K562 (cell line): ENCODE results near the gene E2F1. TPM values are rescaled to one million over a fixed set of nuclear protein-coding genes. Genes with fewer than 3 reads are reported as not detected.

Source experiments
- ATAC-seq: fragments of 200-7000 bp; cut with Tn5 transposase; 3 replicates; pipeline ENCODE4 v1.9.1; 2020; ENCODE audit warnings: moderate library complexity
- BruUV-seq: library from RNA; stranded (reverse); fragments of 400-500 nt; replicated peaks from 2 replicates; lab custom pipeline; 2021; lab: Mats Ljungman, UMichigan
- CTCF ChIA-PET: fragments of 300-600 bp; formaldehyde crosslinking; extraction: SDS; loops from one replicate; lab custom pipeline; 2021; ENCODE audit warnings: low intra/inter-chr PET ratio; lab: Yijun Ruan, JAX
- POLR2A ChIA-PET: fragments of 300-600, 350-650 bp; sonication (Branson Sonifier 250); formaldehyde crosslinking; extraction: SDS; loops from one replicate; lab custom pipeline; 2021; ENCODE audit warnings: antibody characterized with exemption, inconsistent platforms; lab: Yijun Ruan, JAX
- DNase-seq, 4 experiments: peaks; one replicate each; pipeline versions ENCODE4 v3.0.0 to v3.0.0-alpha.2; 2011 to 2018; ENCODE audit warnings: low spot score in 3 of 4, mixed read lengths in 3 of 4; ENCODE audit errors: extremely low read depth in 1 of 4
- FAIRE-seq: peaks from 2 replicates; lab custom pipeline; 2011; peaks lifted over from hg19 to GRCh38; lab: Jason Lieb, UNC
- H2AFZ ChIP-seq: 2 replicates; pipeline ENCODE4 v1.6.0; 2011; ENCODE audit warnings: low read depth, low read length, control low read depth, inconsistent platforms
- H3K27ac ChIP-seq: fragments of 200-600 bp; 3 replicates; pipeline ENCODE4 v1.8.0; 2011; ENCODE audit warnings: low read depth, mild to moderate bottlenecking, control low read depth, inconsistent platforms, low read length, moderate library complexity, mixed read lengths; ENCODE audit errors: extremely low read depth
- H3K27me3 ChIP-seq, 2 experiments: fragments of 300-600 bp in 1 of 2; 2 replicates in 1 of 2; 3 replicates in 1 of 2; pipeline versions ENCODE4 v1.6.0 to v1.8.0; 2011; ENCODE audit warnings: inconsistent platforms in 2 of 2, low read length in 2 of 2, mild to moderate bottlenecking in 1 of 2, mixed read lengths in 1 of 2, moderate library complexity in 1 of 2; ENCODE audit not compliant: control insufficient read depth in 2 of 2, insufficient read depth in 2 of 2
- H3K36me3 ChIP-seq: fragments of 300-600 bp; 3 replicates; pipeline ENCODE4 v1.8.0; 2011; ENCODE audit warnings: mild to moderate bottlenecking, low read length, inconsistent platforms; ENCODE audit not compliant: control insufficient read depth, insufficient read depth
- H3K4me1 ChIP-seq, 2 experiments: fragments of 200-600 bp in 1 of 2; replicated peaks in 1 of 2; 2 replicates in 1 of 2; 3 replicates in 1 of 2; pipeline versions ENCODE4 v1.5.1 to v1.8.0; 2011; ENCODE audit warnings: inconsistent platforms in 2 of 2, low read length in 2 of 2, mild to moderate bottlenecking in 1 of 2, mixed read lengths in 1 of 2, moderate library complexity in 1 of 2; ENCODE audit not compliant: control insufficient read depth in 2 of 2, insufficient read depth in 2 of 2
- H3K4me2 ChIP-seq: 2 replicates; pipeline ENCODE4 v1.6.1; 2011; ENCODE audit warnings: low read length, control low read depth, inconsistent platforms, mixed read lengths; ENCODE audit not compliant: insufficient read depth
- H3K4me3 ChIP-seq: fragments of 200-600 bp; sonication (generic), shearing (Covaris generic); 2 replicates; pipeline ENCODE4 v1.5.1; 2016; ENCODE audit warnings: control low read depth, inconsistent platforms
- H3K79me2 ChIP-seq: fragments of 200-600 bp; 3 replicates; pipeline ENCODE4 v1.8.0; 2011; ENCODE audit warnings: low read length, inconsistent platforms; ENCODE audit not compliant: control insufficient read depth, insufficient read depth
- H3K9ac ChIP-seq, 2 experiments: 2 replicates each; pipeline versions ENCODE4 v1.6.0 to v1.6.1; 2011; ENCODE audit warnings: low read depth in 2 of 2, low read length in 2 of 2, control low read depth in 1 of 2, inconsistent platforms in 1 of 2, mild to moderate bottlenecking in 1 of 2, mixed read lengths in 1 of 2; ENCODE audit not compliant: insufficient read depth in 1 of 2
- H3K9me1 ChIP-seq: one replicate; pipeline ENCODE4 v1.6.0; 2011; ENCODE audit warnings: inconsistent platforms, mild to moderate bottlenecking, low read length, moderate library complexity; ENCODE audit not compliant: control insufficient read depth, insufficient read depth
- H3K9me3 ChIP-seq: replicated peaks from 2 replicates; pipeline ENCODE4 v1.5.1; 2011; ENCODE audit warnings: low read depth, low read length, inconsistent platforms; ENCODE audit not compliant: control insufficient read depth, insufficient read depth
- H4K20me1 ChIP-seq: replicated peaks from 2 replicates; pipeline ENCODE4 v1.6.1; 2011; ENCODE audit warnings: low read length, inconsistent platforms, mixed read lengths; ENCODE audit not compliant: control insufficient read depth, insufficient read depth
- ARID1B ChIP-seq: fragments of 450-650 bp; IDR thresholded peaks from 2 replicates; pipeline ENCODE4 v1.6.1; 2016; ENCODE audit warnings: antibody characterized with exemption, mild to moderate bottlenecking, inconsistent platforms
- BMI1 ChIP-seq: fragments of 150-350 bp; IDR thresholded peaks from 2 replicates; pipeline ENCODE4 v1.6.1; 2014; ENCODE audit warnings: low read length
- CUX1 ChIP-seq: fragments of 200-800 bp; sonication (Bioruptor generic); IDR thresholded peaks from 2 replicates; pipeline ENCODE4 v1.6.1; 2016; ENCODE audit warnings: missing genetic modification characterization, missing compliant biosample characterization
- ESRRA ChIP-seq: fragments of 450-650 bp; IDR thresholded peaks from 2 replicates; pipeline ENCODE4 v1.6.1; 2014; ENCODE audit warnings: low read depth, mild to moderate bottlenecking, moderate library complexity, borderline replicate concordance
- FOSL1 ChIP-seq: fragments of 200-800 bp; sonication (Bioruptor generic); conservative IDR thresholded peaks from 2 replicates; pipeline ENCODE4 v1.6.1; 2016; ENCODE audit warnings: missing genetic modification characterization, missing compliant biosample characterization
- HIVEP1 ChIP-seq: fragments of 250-450 bp; sonication (Bioruptor Pico); IDR thresholded peaks from 2 replicates; pipeline ENCODE4 v1.4.0; 2020; ENCODE audit warnings: mild to moderate bottlenecking
- ILK ChIP-seq: fragments of 450-650 bp; IDR thresholded peaks from 2 replicates; pipeline ENCODE4 v1.6.1; 2016; ENCODE audit warnings: missing genetic modification characterization, low read depth, mild to moderate bottlenecking, missing compliant biosample characterization, moderate library complexity, borderline replicate concordance
- MEIS2 ChIP-seq: fragments of 450-650 bp; IDR thresholded peaks from 2 replicates; pipeline ENCODE4 v1.6.1; 2014; ENCODE audit warnings: mild to moderate bottlenecking; ENCODE audit not compliant: partially characterized antibody
- RBM22 ChIP-seq: fragments of 200-400 bp; formaldehyde crosslinking; IDR thresholded peaks from 2 replicates; pipeline ENCODE4 v1.6.1; 2018; ENCODE audit warnings: low read length, low read depth; ENCODE audit not compliant: poor library complexity, severe bottlenecking
- RHOXF2B ChIP-seq: fragments of 250-450 bp; sonication (Bioruptor Pico); conservative IDR thresholded peaks from 2 replicates; pipeline ENCODE4 v1.5.1; 2021
- TGIF2 ChIP-seq: sonication (generic); formaldehyde crosslinking; IDR thresholded peaks from 2 replicates; pipeline ENCODE4 v1.8.1; 2022; ENCODE audit warnings: mild to moderate bottlenecking, missing genetic modification reagents, moderate library complexity
- WGBS: fragments of 100-300 bp; shearing (Covaris generic); methylation state at CpG from one replicate; pipeline ENCODE4 v1.1.6; 2016; ENCODE audit warnings: low coverage, mixed read lengths; ENCODE audit not compliant: insufficient coverage; ENCODE audit errors: missing lambda C conversion rate; 5-methylcytosine and 5-hydroxymethylcytosine counted together
- in situ Hi-C: fragments of 300-500 bp; cut with MboI; formaldehyde crosslinking; loops from 4 replicates; pipeline ENCODE4 v1.15.0; 2018; ENCODE audit warnings: inconsistent platforms, mixed read lengths
- intact Hi-C: fragments of 100-400 bp; cut with micrococcal nuclease; formaldehyde crosslinking; loops from 2 replicates; pipeline ENCODE4 v1.14.2; 2022
- polyA plus RNA-seq, 8 experiments: library from polyadenylated mRNA; depleted of rRNA in 4 of 8; stranded (reverse) in 5 of 8; unstranded in 3 of 8; fragments of >200 nt; fragmentation: Nextera tagmentation in 2 of 8; fragmentation: Illumina TruSeq in 1 of 8; extraction: Ambion mirVana in 2 of 8; extraction: Trizol in 1 of 8; gene quantifications; 2 replicates each; pipeline versions ENCODE4 v1.2.1 to v1.2.3, GENCODE V29; 2011 to 2014; ENCODE audit warnings: inconsistent platforms in 1 of 8, missing spikeins in 1 of 8
- total RNA-seq, 7 experiments: library from RNA; depleted of rRNA in 6 of 7; stranded (reverse); fragments of >200 nt in 6 of 7; fragmentation: Illumina TruSeq in 2 of 7; extraction: Trizol in 2 of 7; gene quantifications; 2 replicates each; pipeline versions ENCODE4 v1.2.1 to v1.2.3, GENCODE V29; 2011 to 2021; ENCODE audit warnings: low replicate concordance in 1 of 7
- TF ChIP-seq, protein P1 (sequence below): fragments of 250-450 bp; sonication (Bioruptor Pico); IDR thresholded peaks from 2 replicates; pipeline ENCODE4 v1.5.0; 2021; ENCODE audit warnings: mild to moderate bottlenecking, moderate library complexity

Gene E2F1
- total and polyA plus RNA-seq, 9 of the 15 experiments (the other 6 are each of a cell fraction or from before 2014, with no cell fraction given): 0.14 to 30.6 (median 13.1) TPM

- TF ChIP-seq, protein P1, sequence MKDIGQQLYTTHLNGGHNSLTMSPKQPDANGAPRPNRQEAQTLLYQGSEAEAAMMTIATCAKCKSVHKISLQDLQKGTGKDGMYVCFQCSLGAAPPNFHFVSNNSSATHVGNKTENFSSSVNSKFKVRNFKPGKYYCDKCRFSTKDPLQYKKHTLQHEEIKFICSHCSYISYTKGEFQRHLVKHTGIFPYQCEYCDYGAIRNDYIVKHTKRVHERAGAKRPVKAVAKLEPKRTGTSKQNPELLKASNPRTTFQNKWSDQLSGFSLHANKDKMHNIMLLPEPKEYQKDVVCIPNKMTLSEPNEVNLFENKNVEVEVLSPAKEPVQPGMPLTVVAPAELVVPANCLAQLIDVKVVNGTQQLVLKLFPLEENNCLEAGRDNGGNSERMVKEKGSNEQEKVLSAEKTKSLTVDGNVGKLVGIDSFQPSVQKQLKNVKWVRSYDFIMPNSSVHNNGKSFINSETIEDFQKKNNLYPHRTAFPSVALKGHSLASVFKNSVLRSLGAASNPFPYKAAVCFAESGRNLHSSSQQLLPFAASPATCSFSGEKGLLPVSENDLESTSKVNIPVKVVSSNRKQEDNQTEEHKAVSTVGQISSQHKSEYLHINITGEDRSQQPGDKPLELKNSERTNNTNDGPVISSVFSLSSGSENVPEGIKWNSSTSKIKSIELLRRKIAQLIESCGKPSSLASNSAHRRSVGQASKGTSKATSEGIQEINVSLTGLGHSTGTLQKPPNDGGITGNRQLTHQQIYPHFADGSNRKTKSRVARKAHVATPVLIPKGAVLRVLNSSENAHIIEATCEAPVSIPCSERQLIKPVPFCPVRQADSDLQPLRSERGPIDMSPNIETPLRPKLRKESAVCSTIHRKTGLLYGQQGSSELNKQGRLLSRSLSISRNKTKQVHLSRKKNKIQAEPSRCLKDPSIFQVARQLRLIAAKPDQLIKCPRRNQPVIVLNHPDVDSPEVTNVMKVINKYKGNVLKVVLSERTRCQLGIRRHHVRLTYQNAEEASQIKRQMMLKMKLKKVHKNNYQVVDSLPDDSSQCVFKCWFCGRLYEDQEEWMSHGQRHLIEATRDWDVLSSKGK (CRISPR knock-in tag): no peak
- TF ChIP-seq BMI1: no peak
Measured at GRCh38 chr20:33719277-33719988, 33.2 kb upstream of the E2F1 start (continued).

GRCh38 chr20:33716498-33716897, 30.3 kb upstream of the E2F1 start:
- in situ Hi-C loops: no loop called here
- TF ChIP-seq RBM22 (no peak), FOSL1 (no peak), ILK (tag) (no peak), HIVEP1 (no peak), ARID1B (no peak), CUX1 (no peak), RHOXF2B (CRISPR knock-in tag) (no peak), ESRRA (no peak), MEIS2 (no peak), TGIF2 (CRISPR knock-in tag) (no peak)

More at GRCh38 chr20:33716498-33716897, 30.3 kb upstream of the E2F1 start:
- ChIA-PET POLR2A (no interaction called here), CTCF (no interaction called here)
- no peak for ATAC-seq
- Histone ChIP-seq H3K9me1 (no peaks in the 10 kb centered on the region), H3K27ac (no peak overlapping the region), H3K79me2 (peaks cover 11% of the 10 kb centered on the region; the same call in 2 of the 3 replicates), H3K4me1 (peaks cover 7 to 17% of the 10 kb centered on the region in 2 experiments; a peak in 4 of 5 replicates), H3K27me3 (no peaks in the 10 kb centered on the region), H2AFZ (no peak overlapping the region), H3K4me2 (no peak overlapping the region), H3K9me3 (no peaks in the 10 kb centered on the region), H3K36me3 (peaks cover 9% of the 10 kb centered on the region; the same call in 1 of the 3 replicates), H3K4me3 (no peak overlapping the region), H4K20me1 (no peaks in the 10 kb centered on the region), H3K9ac (no peak overlapping the region; a peak in 1 of 4 replicates)
- no peak for FAIRE-seq
- no TSS peak for BruUV-seq
- WGBS: 64% methylated on average over 2 of the region's 2 CpGs
- intact Hi-C loops: no loop called here
- no peak for DNase-seq
